ENCODE data around the gene C19orf38.
"Not testable (repeated sequence)": the region's sequence is repeated elsewhere in the genome, so short reads cannot be mapped to it uniquely, and the experiment has no call there.

The C19orf38 gene

DNA sequence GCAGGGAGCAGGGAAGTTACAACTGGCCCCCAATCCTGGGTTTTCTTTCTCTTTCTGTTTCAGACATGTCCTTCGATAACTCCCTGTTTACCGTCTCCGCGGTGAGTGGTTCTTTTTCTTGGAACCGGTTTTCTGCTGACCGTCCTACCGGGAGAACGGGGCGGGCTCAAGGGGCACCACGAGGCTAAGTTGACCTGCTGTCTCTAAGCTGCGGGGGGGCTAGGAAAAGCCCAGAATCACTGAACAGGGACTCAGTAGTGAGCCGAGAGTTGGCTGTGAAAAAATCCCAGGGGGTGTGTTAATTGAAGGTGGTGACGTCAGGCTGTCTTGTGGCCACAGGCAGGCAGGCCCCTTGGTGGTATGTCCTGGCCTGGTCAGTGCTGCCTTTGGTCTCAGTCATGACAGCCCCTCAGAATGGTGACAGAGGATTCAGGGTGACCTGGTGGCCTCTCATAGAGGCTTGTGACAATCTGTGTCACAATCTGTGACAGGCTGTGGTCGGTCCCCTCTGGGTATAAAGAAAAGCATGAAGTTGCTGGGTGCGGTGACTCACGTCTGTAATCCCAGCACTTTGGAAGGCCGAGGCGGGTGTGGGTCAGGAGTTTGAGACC, 15.0 kb downstream of the C19orf38 start:
- H3K4me1 ChIP-seq (ENCODE audit: control insufficient read depth in 2 of 2, insufficient read depth in 2 of 2, low read length in 2 of 2), result peaks cover 0 to 5% of the 10 kb centered on the region in 2 donors
- no peak overlapping the region for H3K27ac ChIP-seq (ENCODE audit: low read depth in 2 of 2, low read length in 2 of 2)
- no peaks in the 10 kb centered on the region for H3K27me3 ChIP-seq (ENCODE audit: control insufficient read depth in 2 of 2, insufficient read depth in 2 of 2, low read length in 2 of 2)
- no peaks in the 10 kb centered on the region for H3K36me3 ChIP-seq (ENCODE audit: control insufficient read depth in 2 of 2, insufficient read depth in 2 of 2, low read length in 2 of 2)
- no peak overlapping the region for H3K4me3 ChIP-seq (ENCODE audit: low read length in 2 of 2)
- no peaks in the 10 kb centered on the region for H3K9me3 ChIP-seq (ENCODE audit: control insufficient read depth in 2 of 2, low read length in 2 of 2)
- H3K9ac ChIP-seq (ENCODE audit: low read depth in 1 of 2, low read length in 2 of 2), result no peak overlapping the region

DNA sequence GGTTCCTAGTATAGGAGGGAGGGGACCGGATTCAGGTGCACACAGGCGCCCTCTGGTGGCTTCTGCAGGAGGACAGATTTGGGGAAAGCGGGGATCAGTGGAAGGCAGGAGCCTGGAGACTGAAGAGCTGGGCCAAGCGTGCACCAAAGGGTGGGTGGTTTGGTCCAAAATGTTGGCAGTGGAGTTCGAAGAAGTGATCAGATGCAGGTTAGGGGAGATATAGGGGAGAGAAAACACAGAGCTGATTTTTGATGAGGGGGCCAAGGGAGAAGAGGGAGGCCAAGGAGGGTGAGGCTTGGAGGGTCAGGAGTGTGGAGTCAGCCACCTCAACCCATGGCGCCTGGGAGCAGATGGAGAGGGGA, 16.3 kb downstream of the C19orf38 start:
- Histone ChIP-seq H3K4me1 (ENCODE audit: control insufficient read depth in 2 of 2, insufficient read depth in 2 of 2, low read length in 2 of 2) (peaks cover 0 to 5% of the 10 kb centered on the region in 2 donors), H3K36me3 (ENCODE audit: control insufficient read depth in 2 of 2, insufficient read depth in 2 of 2, low read length in 2 of 2) (no peaks in the 10 kb centered on the region), H3K27me3 (ENCODE audit: control insufficient read depth in 2 of 2, insufficient read depth in 2 of 2, low read length in 2 of 2) (no peaks in the 10 kb centered on the region), H3K4me3 (ENCODE audit: low read length in 2 of 2) (no peak overlapping the region), H3K27ac (ENCODE audit: low read depth in 2 of 2, low read length in 2 of 2) (no peak overlapping the region), H3K9me3 (ENCODE audit: control insufficient read depth in 2 of 2, low read length in 2 of 2) (no peaks in the 10 kb centered on the region), H3K9ac (ENCODE audit: low read depth in 1 of 2, low read length in 2 of 2) (peak overlapping the region in 1 of 2 donors; percentile 9)

DNA sequence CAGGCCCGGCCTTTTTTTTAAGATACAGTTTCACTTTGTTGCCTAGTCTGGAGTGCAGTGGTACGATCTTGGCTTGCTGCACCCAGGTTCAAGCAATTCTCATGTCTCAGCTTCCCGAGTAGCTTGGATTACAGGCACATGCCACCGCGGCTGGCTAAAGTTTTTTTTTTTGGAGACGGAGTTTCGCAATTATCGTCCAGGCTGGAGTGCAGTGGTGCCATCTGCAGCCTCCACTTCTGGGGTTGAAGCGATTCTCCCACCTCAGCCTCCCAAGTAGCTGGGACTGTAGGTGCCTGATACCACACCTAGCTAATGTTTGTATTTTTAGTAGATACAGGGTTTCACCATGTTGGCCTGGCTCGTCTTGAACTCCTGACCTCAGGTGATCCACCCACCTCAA, 18.3 kb downstream of the C19orf38 start:
- Histone ChIP-seq H3K27me3 (ENCODE audit: control insufficient read depth in 2 of 2, insufficient read depth in 2 of 2, low read length in 2 of 2) (no peaks in the 10 kb centered on the region), H3K9ac (ENCODE audit: low read depth in 1 of 2, low read length in 2 of 2) (no peak overlapping the region), H3K4me3 (ENCODE audit: low read length in 2 of 2) (no peak overlapping the region), H3K27ac (ENCODE audit: low read depth in 2 of 2, low read length in 2 of 2) (no peak overlapping the region), H3K9me3 (ENCODE audit: control insufficient read depth in 2 of 2, low read length in 2 of 2) (no peaks in the 10 kb centered on the region), H3K36me3 (ENCODE audit: control insufficient read depth in 2 of 2, insufficient read depth in 2 of 2, low read length in 2 of 2) (no peaks in the 10 kb centered on the region), H3K4me1 (ENCODE audit: control insufficient read depth in 2 of 2, insufficient read depth in 2 of 2, low read length in 2 of 2) (peaks cover 2 to 7% of the 10 kb centered on the region in 2 donors)

DNA sequence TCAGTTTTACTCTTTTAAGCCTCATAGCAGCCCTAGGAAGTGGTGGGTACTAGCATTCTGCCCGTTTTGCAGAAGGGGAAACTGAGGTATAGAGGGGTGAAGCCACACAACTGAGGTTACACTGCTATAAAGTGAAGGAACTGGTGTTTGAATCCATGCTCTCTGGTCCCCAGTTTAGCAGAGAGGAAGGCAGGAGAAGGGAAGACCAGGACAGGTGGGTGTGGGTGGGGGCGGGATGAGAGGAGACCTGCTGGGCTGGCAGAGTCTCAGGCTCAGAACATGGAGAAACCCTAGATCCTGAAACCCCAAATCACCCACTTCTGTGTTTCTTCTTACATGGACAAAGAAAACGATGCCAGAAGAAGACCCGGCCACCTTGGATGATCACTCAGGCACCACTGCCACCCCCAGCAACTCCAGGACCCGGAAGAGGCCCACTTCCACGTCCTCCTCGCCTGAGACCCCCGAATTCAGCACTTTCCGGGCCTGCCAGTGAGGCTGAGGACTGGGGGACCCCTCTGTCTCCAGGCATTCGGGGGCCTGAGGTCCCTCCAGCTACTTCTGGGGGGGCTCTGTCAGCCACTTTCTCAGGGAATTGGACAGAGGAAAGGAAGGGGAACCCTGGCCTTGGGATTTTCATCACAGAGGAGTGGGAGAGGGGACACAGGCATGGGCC, 20.8 kb downstream of the C19orf38 start:
- no peaks in the 10 kb centered on the region for H3K9me3 ChIP-seq (ENCODE audit: control insufficient read depth in 2 of 2, low read length in 2 of 2)
- H3K36me3 ChIP-seq (ENCODE audit: control insufficient read depth in 2 of 2, insufficient read depth in 2 of 2, low read length in 2 of 2), result no peaks in the 10 kb centered on the region
- H3K4me1 ChIP-seq (ENCODE audit: control insufficient read depth in 2 of 2, insufficient read depth in 2 of 2, low read length in 2 of 2), result peaks cover 7 to 11% of the 10 kb centered on the region in 2 donors
- H3K4me3 ChIP-seq (ENCODE audit: low read length in 2 of 2), result no peak overlapping the region
- no peaks in the 10 kb centered on the region for H3K27me3 ChIP-seq (ENCODE audit: control insufficient read depth in 2 of 2, insufficient read depth in 2 of 2, low read length in 2 of 2)
- no peak overlapping the region for H3K27ac ChIP-seq (ENCODE audit: low read depth in 2 of 2, low read length in 2 of 2)
- no peak overlapping the region for H3K9ac ChIP-seq (ENCODE audit: low read depth in 1 of 2, low read length in 2 of 2)

DNA sequence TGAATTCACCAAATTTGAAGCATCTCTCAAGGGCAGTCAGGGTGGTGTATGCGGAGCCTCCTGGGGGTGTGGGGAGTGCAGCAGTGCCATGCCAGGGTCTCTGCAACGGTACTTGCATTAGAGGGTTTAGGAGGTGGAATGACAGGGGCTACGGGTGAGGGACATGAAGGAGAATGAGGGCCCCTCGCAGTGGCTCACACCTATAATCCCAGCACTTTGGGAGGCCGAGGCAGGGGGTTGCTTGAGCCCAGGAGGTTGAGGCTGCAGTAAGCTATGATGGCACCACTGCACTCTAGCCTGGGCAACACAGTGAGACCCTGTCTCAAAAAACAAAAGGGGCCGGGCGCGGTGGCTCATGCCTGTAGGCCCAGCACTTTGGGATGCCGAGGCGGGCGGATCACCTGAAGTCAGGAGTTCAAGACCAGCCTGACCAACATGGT, 21.7 kb downstream of the C19orf38 start:
- not testable (repeated sequence) for H3K27me3 ChIP-seq (ENCODE audit: control insufficient read depth in 2 of 2, insufficient read depth in 2 of 2, low read length in 2 of 2); H3K4me3 ChIP-seq (ENCODE audit: low read length in 2 of 2); H3K36me3 ChIP-seq (ENCODE audit: control insufficient read depth in 2 of 2, insufficient read depth in 2 of 2, low read length in 2 of 2); H3K9me3 ChIP-seq (ENCODE audit: control insufficient read depth in 2 of 2, low read length in 2 of 2); H3K27ac ChIP-seq (ENCODE audit: low read depth in 2 of 2, low read length in 2 of 2); H3K9ac ChIP-seq (ENCODE audit: low read depth in 1 of 2, low read length in 2 of 2)
- peaks cover 3 to 15% of the 10 kb centered on the region in 2 donors for H3K4me1 ChIP-seq (ENCODE audit: control insufficient read depth in 2 of 2, insufficient read depth in 2 of 2, low read length in 2 of 2)

DNA sequence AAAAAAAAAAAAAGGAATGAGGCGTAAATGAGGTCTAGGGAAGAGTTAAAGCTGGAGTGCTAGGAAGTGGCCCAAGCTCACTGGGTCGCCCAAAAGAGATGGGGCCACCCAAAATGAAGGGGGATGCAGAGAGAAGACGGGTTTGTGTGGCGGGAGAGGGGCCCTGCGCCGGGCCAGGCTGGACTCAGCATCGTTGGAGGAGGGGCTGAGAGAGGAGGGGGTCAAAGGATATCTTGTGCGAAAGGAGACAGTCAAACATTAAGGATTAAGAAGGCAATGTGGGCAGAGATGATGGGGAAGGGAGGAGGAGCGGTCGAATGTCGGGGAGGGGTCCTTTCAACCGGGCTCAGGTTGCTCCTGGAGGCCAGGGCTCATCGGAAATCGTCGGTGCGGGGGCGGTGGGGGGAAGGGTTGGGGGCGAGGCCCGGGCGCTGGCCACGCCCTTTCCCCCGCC, 22.3 kb downstream of the C19orf38 start:
- H3K27me3 ChIP-seq (ENCODE audit: control insufficient read depth in 2 of 2, insufficient read depth in 2 of 2, low read length in 2 of 2), result no peaks in the 10 kb centered on the region
- peaks cover 3 to 15% of the 10 kb centered on the region in 2 donors for H3K4me1 ChIP-seq (ENCODE audit: control insufficient read depth in 2 of 2, insufficient read depth in 2 of 2, low read length in 2 of 2)
- H3K36me3 ChIP-seq (ENCODE audit: control insufficient read depth in 2 of 2, insufficient read depth in 2 of 2, low read length in 2 of 2), result no peaks in the 10 kb centered on the region
- H3K9ac ChIP-seq (ENCODE audit: low read depth in 1 of 2, low read length in 2 of 2), result peak overlapping the region; percentile 63 to 68
- H3K27ac ChIP-seq (ENCODE audit: low read depth in 2 of 2, low read length in 2 of 2), result peak overlapping the region; percentile 70 to 80
- peak overlapping the region; percentile 72 to 73 for H3K4me3 ChIP-seq (ENCODE audit: low read length in 2 of 2)
- no peaks in the 10 kb centered on the region for H3K9me3 ChIP-seq (ENCODE audit: control insufficient read depth in 2 of 2, low read length in 2 of 2)

DNA sequence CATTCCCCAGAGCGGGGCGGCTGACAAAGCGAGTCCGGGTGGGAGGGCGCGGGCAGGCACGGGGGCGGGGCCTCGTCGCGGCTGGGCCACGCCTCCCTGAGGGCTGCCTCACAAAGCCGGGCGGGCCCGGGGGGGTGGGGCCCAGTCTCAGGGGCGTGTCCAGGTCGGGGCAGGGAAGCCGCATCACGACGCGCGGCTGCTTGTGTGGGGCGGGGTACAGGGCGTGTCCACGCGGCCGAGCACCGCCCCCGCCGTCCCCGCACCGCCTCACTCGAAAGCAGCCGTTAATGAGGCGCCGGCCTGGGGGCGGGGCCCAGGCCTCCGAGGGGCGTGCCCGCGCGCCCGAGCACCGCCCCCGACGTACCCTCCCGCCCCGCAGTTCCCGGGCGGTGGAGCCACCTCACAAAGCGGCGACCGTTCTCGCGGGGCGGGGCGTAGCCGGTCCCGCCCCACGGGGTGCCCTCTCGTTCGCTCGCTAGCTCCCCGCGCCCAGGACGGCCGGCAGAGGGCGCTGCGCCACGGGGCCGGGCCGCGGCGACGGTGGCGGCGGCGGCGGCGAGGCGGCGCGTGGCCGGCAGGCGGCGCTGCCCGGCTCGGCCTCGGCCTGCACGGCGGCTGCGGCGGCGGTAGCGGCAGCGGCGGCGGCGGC, 22.9 kb downstream of the C19orf38 start, which contains the start of gene CARM1:
Gene CARM1 (plus strand): TSS at position 599 of the 649 bp plus-strand sequence. CDS start 150 bp downstream, outside the sequence.
- Histone ChIP-seq H3K9me3 (ENCODE audit: control insufficient read depth in 2 of 2, low read length in 2 of 2) (no peaks in the 10 kb centered on the region), H3K4me1 (ENCODE audit: control insufficient read depth in 2 of 2, insufficient read depth in 2 of 2, low read length in 2 of 2) (peaks cover 3 to 15% of the 10 kb centered on the region in 2 donors), H3K9ac (ENCODE audit: low read depth in 1 of 2, low read length in 2 of 2) (peak within 1 kb of the TSS; percentile 75 to 82), H3K36me3 (ENCODE audit: control insufficient read depth in 2 of 2, insufficient read depth in 2 of 2, low read length in 2 of 2) (no peaks in the 10 kb centered on the region), H3K4me3 (ENCODE audit: low read length in 2 of 2) (peak within 1 kb of the TSS; percentile 78 to 89), H3K27me3 (ENCODE audit: control insufficient read depth in 2 of 2, insufficient read depth in 2 of 2, low read length in 2 of 2) (no peaks in the 10 kb centered on the region), H3K27ac (ENCODE audit: low read depth in 2 of 2, low read length in 2 of 2) (peak within 1 kb of the TSS; percentile 72 to 80)

DNA sequence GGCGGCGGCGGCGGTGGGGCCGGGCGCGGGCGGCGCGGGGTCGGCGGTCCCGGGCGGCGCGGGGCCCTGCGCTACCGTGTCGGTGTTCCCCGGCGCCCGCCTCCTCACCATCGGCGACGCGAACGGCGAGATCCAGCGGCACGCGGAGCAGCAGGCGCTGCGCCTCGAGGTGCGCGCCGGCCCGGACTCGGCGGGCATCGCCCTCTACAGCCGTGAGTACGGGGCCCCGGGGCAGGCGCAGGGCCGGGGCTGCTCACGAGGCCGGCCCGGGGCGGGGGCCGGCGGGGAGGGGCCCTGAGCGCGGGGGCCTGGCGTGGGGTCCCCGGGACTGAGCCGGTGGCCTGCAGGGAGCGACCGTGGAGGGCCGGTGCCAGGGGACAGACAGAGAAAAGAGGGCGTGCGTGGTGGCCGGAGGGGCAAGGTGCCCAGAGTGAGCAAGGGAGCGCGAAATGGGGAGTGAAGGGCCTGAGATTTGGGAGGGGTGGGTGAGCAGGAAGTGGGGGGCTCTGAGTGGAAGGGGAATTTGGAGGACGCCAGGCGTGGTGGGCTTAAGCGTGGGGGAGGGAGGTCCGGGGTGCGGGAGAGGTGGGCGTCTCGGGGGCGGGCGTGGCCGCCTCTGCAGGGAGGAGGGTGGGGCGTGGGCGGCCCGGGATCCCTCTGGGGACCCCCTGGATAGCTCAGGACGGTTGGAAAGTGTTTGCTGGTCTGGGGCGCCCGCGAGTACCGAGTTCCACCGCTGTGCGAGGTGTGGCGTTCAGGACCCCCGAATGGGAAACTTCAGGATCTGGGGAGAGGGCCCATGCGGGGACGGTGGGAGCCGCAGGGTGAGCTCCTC, 23.7 kb downstream of the C19orf38 start:
- Histone ChIP-seq H3K4me3 (ENCODE audit: low read length in 2 of 2) (peak overlapping the region; percentile 78 to 89), H3K27me3 (ENCODE audit: control insufficient read depth in 2 of 2, insufficient read depth in 2 of 2, low read length in 2 of 2) (no peaks in the 10 kb centered on the region), H3K9ac (ENCODE audit: low read depth in 1 of 2, low read length in 2 of 2) (peak overlapping the region; percentile 75 to 82), H3K36me3 (ENCODE audit: control insufficient read depth in 2 of 2, insufficient read depth in 2 of 2, low read length in 2 of 2) (no peaks in the 10 kb centered on the region), H3K4me1 (ENCODE audit: control insufficient read depth in 2 of 2, insufficient read depth in 2 of 2, low read length in 2 of 2) (peaks cover 3 to 19% of the 10 kb centered on the region in 2 donors), H3K9me3 (ENCODE audit: control insufficient read depth in 2 of 2, low read length in 2 of 2) (no peaks in the 10 kb centered on the region), H3K27ac (ENCODE audit: low read depth in 2 of 2, low read length in 2 of 2) (peak overlapping the region; percentile 72 to 77)

DNA sequence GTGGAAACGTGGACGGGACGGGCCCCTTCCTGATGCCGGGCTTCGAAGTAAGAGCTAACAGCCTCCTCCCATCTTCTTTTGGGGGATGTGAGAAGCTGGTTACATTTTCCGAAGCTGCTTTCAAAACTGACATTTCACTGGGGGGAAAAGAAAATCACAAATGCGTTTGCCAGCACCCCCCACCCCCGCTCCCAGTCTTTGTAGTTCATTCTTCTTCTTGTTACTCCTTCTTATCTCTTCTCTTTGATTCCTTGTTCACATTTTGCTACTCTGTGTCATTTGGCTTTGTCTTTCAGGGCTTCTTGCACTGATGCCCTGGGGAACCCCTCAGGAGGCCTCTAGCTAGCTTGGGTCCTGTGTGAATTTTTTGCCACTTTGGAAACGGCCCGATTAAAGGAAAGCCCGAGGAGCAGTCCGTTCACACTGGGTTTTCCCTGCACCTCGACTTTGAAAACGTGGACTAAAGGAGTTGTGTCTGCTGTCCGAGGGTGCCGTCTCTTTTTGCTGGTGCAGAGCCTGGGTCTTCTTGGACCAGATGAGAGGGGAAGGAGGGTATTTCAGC, 24.4 kb downstream of the C19orf38 start:
- Histone ChIP-seq H3K36me3 (ENCODE audit: control insufficient read depth in 2 of 2, insufficient read depth in 2 of 2, low read length in 2 of 2) (no peaks in the 10 kb centered on the region), H3K4me1 (ENCODE audit: control insufficient read depth in 2 of 2, insufficient read depth in 2 of 2, low read length in 2 of 2) (peaks cover 3 to 19% of the 10 kb centered on the region in 2 donors), H3K27ac (ENCODE audit: low read depth in 2 of 2, low read length in 2 of 2) (peak overlapping the region; percentile 72 to 77), H3K9me3 (ENCODE audit: control insufficient read depth in 2 of 2, low read length in 2 of 2) (no peaks in the 10 kb centered on the region), H3K27me3 (ENCODE audit: control insufficient read depth in 2 of 2, insufficient read depth in 2 of 2, low read length in 2 of 2) (no peaks in the 10 kb centered on the region), H3K9ac (ENCODE audit: low read depth in 1 of 2, low read length in 2 of 2) (peak overlapping the region; percentile 75 to 82), H3K4me3 (ENCODE audit: low read length in 2 of 2) (peak overlapping the region; percentile 78 to 89)

All from mucosa of rectum (tissue), 2 donors.